ENCODE results near the gene PTPRF. TPM values are rescaled to one million over a fixed set of nuclear protein-coding genes. Genes with fewer than 3 reads are reported as not detected.
A peak's percentile ranks its signal among the peaks of the same experiment; 100 is the strongest.

The PTPRF gene
- total and polyA plus RNA-seq, 9 donors = 9.3 to 41.2 (median 21.0) TPM

DNA sequence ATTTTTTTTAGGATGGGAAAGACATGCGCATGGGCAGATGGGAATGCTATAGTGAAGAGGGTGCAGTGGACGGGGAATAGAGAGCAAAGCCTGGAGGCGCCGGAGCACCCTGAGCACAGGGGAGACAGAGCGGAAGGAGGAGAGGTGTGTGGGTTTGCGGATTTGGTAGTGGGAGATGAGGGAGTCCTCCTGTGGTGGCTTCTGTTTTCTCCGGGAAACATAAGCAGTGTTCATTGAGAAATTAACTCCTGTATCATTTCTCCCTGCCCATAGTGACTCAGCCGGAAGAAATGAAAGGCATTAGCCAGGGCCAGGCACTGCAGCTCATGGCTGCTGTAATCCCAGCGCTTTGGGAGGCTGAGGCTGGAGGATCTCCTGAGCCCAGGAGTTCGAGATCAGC, 4.7 kb upstream of the PTPRF start:
- Histone ChIP-seq H3K27me3 (ENCODE audit: control insufficient read depth, insufficient read depth, low read length) (peaks cover 11% of the 10 kb centered on the region), H3K36me3 (ENCODE audit: control insufficient read depth, insufficient read depth, low read length) (no peaks in the 10 kb centered on the region), H3K4me3 (ENCODE audit: low read length) (no peak overlapping the region), H3K4me1 (ENCODE audit: control insufficient read depth, insufficient read depth, low read length) (peaks cover 5% of the 10 kb centered on the region), H3K9me3 (replicated peaks; ENCODE audit: control insufficient read depth, low read depth, low read length) (no peaks in the 10 kb centered on the region), H3K27ac (ENCODE audit: low read length) (no peak overlapping the region)
- DNase-seq = no peak
- WGBS (ENCODE audit: insufficient coverage) = 69% methylated on average over 6 of the region's 10 CpGs

GRCh38 chr1:43527111-43527878, 3.4 kb upstream of the PTPRF start:
- H3K27me3 ChIP-seq (ENCODE audit: control insufficient read depth, insufficient read depth, low read length) = peaks cover 10% of the 10 kb centered on the region
- H3K4me3 ChIP-seq (ENCODE audit: low read length) = no peak overlapping the region
- H3K4me1 ChIP-seq (ENCODE audit: control insufficient read depth, insufficient read depth, low read length) = peaks cover 13% of the 10 kb centered on the region
- no peaks in the 10 kb centered on the region for H3K9me3 ChIP-seq (replicated peaks; ENCODE audit: control insufficient read depth, low read depth, low read length)
- H3K27ac ChIP-seq (ENCODE audit: low read length) = no peak overlapping the region
- 71% methylated on average over 12 of the region's 12 CpGs for WGBS (ENCODE audit: insufficient coverage)
- no peaks in the 10 kb centered on the region for H3K36me3 ChIP-seq (ENCODE audit: control insufficient read depth, insufficient read depth, low read length)
- no peak for DNase-seq

DNA sequence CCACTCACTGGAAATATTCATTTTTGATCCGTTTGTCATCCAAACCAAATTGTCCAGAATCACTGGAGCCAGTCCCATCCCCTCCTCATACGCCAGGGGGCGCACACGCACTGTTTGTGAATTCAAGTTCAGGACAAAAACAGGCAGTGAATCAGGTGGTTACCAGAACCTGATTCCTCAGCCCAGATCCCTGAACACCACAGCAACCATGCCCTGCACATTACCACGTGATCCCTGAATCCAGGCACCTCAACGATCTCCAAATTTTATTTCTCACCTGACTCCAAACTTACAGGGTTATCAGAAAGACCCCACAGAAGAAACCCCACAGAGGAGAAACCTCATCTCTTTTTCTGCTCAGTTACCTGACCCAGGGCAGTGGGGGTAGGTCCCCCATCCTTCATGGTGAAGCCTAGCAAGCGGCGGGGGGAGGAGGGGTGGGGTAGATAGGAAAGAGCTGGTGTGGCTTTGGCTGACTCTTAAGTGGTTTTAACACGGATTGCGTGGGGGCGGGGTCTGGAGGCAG, 1.4 kb upstream of the PTPRF start:
- no peak overlapping the region for H3K4me3 ChIP-seq (ENCODE audit: low read length)
- peak; percentile 89 for DNase-seq
- peaks cover 8% of the 10 kb centered on the region for H3K27me3 ChIP-seq (ENCODE audit: control insufficient read depth, insufficient read depth, low read length)
- no peaks in the 10 kb centered on the region for H3K36me3 ChIP-seq (ENCODE audit: control insufficient read depth, insufficient read depth, low read length)
- 2% methylated on average over 9 of the region's 11 CpGs for WGBS (ENCODE audit: insufficient coverage)
- peaks cover 17% of the 10 kb centered on the region for H3K4me1 ChIP-seq (ENCODE audit: control insufficient read depth, insufficient read depth, low read length)
- no peaks in the 10 kb centered on the region for H3K9me3 ChIP-seq (replicated peaks; ENCODE audit: control insufficient read depth, low read depth, low read length)
- no peak overlapping the region for H3K27ac ChIP-seq (ENCODE audit: low read length)

- no peak overlapping the region for H3K27ac ChIP-seq (ENCODE audit: low read length)
- H3K4me1 ChIP-seq (ENCODE audit: control insufficient read depth, insufficient read depth, low read length) = peaks cover 17% of the 10 kb centered on the region
- no peaks in the 10 kb centered on the region for H3K36me3 ChIP-seq (ENCODE audit: control insufficient read depth, insufficient read depth, low read length)
- peak overlapping the region; percentile 55 for H3K4me3 ChIP-seq (ENCODE audit: low read length)
- no peaks in the 10 kb centered on the region for H3K9me3 ChIP-seq (replicated peaks; ENCODE audit: control insufficient read depth, low read depth, low read length)
- DNase-seq = peak; percentile 49
- H3K27me3 ChIP-seq (ENCODE audit: control insufficient read depth, insufficient read depth, low read length) = peaks cover 4% of the 10 kb centered on the region
- under 1% methylated on average over 94 of the region's 102 CpGs for WGBS (ENCODE audit: insufficient coverage)
These were observed 623 bp downstream of the PTPRF start for GRCh38 chr1:43531107-43531905.

GRCh38 chr1:43531906-43532584, 1.4 kb downstream of the PTPRF start:
- peaks cover 4% of the 10 kb centered on the region for H3K27me3 ChIP-seq (ENCODE audit: control insufficient read depth, insufficient read depth, low read length)
- no peak for DNase-seq
- H3K4me3 ChIP-seq (ENCODE audit: low read length) = peak overlapping the region; percentile 55
- no peak overlapping the region for H3K27ac ChIP-seq (ENCODE audit: low read length)
- WGBS (ENCODE audit: insufficient coverage) = 20% methylated on average over 13 of the region's 15 CpGs
- no peaks in the 10 kb centered on the region for H3K36me3 ChIP-seq (ENCODE audit: control insufficient read depth, insufficient read depth, low read length)
- peaks cover 17% of the 10 kb centered on the region for H3K4me1 ChIP-seq (ENCODE audit: control insufficient read depth, insufficient read depth, low read length)
- H3K9me3 ChIP-seq (replicated peaks; ENCODE audit: control insufficient read depth, low read depth, low read length) = no peaks in the 10 kb centered on the region

DNA sequence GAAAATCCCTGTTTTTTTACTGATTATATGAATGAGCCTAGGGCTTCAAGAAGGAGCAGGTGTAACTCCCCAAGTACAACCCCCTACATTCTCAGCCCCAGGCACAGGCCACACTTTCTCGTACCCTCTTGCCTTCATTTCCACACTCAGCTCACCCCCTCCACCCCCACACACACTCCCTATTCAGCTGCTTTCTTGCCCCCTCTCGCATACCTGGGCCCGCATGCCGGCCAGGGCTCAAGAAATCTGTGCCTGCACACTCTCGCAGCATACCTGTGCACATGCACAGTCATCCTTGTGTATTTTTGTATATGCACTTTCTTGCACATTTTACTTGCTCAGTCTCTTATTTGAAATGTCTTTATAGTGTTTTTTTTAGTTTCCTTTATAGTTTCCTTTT, 2.0 kb downstream of the PTPRF start:
- Histone ChIP-seq H3K36me3 (ENCODE audit: control insufficient read depth, insufficient read depth, low read length) (no peaks in the 10 kb centered on the region), H3K9me3 (replicated peaks; ENCODE audit: control insufficient read depth, low read depth, low read length) (no peaks in the 10 kb centered on the region), H3K4me3 (ENCODE audit: low read length) (no peak overlapping the region), H3K27me3 (ENCODE audit: control insufficient read depth, insufficient read depth, low read length) (peaks cover 4% of the 10 kb centered on the region), H3K4me1 (ENCODE audit: control insufficient read depth, insufficient read depth, low read length) (peaks cover 17% of the 10 kb centered on the region), H3K27ac (ENCODE audit: low read length) (no peak overlapping the region)
- 65% methylated on average over 2 of the region's 5 CpGs for WGBS (ENCODE audit: insufficient coverage)
- no peak for DNase-seq

DNA sequence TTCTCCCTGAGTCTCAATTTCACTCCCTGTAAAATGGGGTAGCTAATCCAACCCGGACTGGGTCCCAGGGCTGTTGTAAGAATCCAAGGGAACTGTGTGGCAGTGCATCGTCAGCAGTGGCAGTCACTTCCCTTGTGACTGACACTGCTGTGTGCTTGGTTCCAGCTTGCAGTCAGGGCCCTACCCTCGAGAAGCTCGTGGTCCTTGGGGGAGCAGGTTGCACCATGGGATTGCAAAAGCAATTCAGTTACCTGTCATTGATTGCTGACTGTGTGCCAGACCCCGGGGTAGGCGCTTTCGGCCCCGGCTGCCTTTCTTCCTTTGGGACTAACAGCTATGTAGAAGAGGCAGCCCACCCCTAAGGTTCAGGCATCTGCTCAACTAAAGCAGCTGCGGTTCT, 2.9 kb downstream of the PTPRF start:
- H3K27ac ChIP-seq (ENCODE audit: low read length) = no peak overlapping the region
- no peaks in the 10 kb centered on the region for H3K9me3 ChIP-seq (replicated peaks; ENCODE audit: control insufficient read depth, low read depth, low read length)
- H3K36me3 ChIP-seq (ENCODE audit: control insufficient read depth, insufficient read depth, low read length) = no peaks in the 10 kb centered on the region
- DNase-seq = no peak
- 63% methylated on average over 9 of the region's 9 CpGs for WGBS (ENCODE audit: insufficient coverage)
- no peak overlapping the region for H3K4me3 ChIP-seq (ENCODE audit: low read length)
- H3K4me1 ChIP-seq (ENCODE audit: control insufficient read depth, insufficient read depth, low read length) = peaks cover 17% of the 10 kb centered on the region
- H3K27me3 ChIP-seq (ENCODE audit: control insufficient read depth, insufficient read depth, low read length) = peaks cover 4% of the 10 kb centered on the region

GRCh38 chr1:43534256-43534655, 3.6 kb downstream of the PTPRF start:
- H3K36me3 ChIP-seq (ENCODE audit: control insufficient read depth, insufficient read depth, low read length) = no peaks in the 10 kb centered on the region
- H3K27ac ChIP-seq (ENCODE audit: low read length) = no peak overlapping the region
- DNase-seq = no peak
- H3K4me3 ChIP-seq (ENCODE audit: low read length) = no peak overlapping the region
- no peaks in the 10 kb centered on the region for H3K9me3 ChIP-seq (replicated peaks; ENCODE audit: control insufficient read depth, low read depth, low read length)
- 71% methylated on average over 2 of the region's 2 CpGs for WGBS (ENCODE audit: insufficient coverage)
- H3K27me3 ChIP-seq (ENCODE audit: control insufficient read depth, insufficient read depth, low read length) = peaks cover 4% of the 10 kb centered on the region
- peaks cover 17% of the 10 kb centered on the region for H3K4me1 ChIP-seq (ENCODE audit: control insufficient read depth, insufficient read depth, low read length)

DNA sequence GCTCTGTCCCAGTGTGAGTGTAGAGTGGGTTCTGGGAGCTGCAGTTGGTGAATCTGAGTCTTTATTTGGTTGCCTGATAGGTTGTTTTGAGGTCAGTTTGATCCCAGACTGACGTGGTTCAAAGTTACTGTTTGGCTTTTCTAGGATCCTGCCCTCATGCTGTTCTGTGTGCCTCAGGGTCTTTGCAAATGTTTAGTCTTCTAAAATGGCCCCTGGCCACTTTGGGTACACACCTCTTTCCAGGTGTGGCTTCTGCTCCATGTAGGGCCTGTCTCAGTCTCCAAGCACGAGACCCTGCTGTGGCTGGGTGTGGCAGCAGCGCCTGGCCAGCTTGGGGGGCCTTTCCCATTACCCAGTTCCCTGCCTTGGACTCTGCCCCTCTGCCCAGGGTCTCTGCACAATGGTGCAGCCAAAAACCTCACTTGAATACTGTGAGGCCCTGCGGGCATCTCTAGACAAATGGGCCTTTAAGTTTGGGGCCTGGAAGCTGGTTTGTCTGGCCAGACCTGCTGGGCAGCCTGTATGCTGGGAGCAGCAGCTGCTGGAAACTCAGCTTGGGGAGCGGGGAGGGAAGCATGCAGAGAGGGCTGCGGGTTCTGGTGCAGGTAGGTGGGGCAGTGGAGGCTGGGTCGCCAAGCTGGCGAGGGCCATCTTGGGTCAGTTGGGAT, 5.6 kb downstream of the PTPRF start:
- Histone ChIP-seq H3K4me1 (ENCODE audit: control insufficient read depth, insufficient read depth, low read length) (peaks cover 24% of the 10 kb centered on the region), H3K27me3 (ENCODE audit: control insufficient read depth, insufficient read depth, low read length) (peaks cover 4% of the 10 kb centered on the region), H3K36me3 (ENCODE audit: control insufficient read depth, insufficient read depth, low read length) (no peaks in the 10 kb centered on the region), H3K27ac (ENCODE audit: low read length) (no peak overlapping the region), H3K4me3 (ENCODE audit: low read length) (no peak overlapping the region), H3K9me3 (replicated peaks; ENCODE audit: control insufficient read depth, low read depth, low read length) (no peaks in the 10 kb centered on the region)
- DNase-seq = no peak
- WGBS (ENCODE audit: insufficient coverage) = 95% methylated on average over 6 of the region's 8 CpGs

Measured in muscle of leg (tissue), 11 donors.